ENCODE results near the gene CFB.
A peak's percentile ranks its signal among the peaks of the same experiment; 100 is the strongest.

GRCh38 chr6:31971993-31972708 lies 26.3 kb downstream of the CFB start, which contains the start of gene DXO:
- peak in 2 of 6 experiments; percentile 14 to 17 for TF ChIP-seq CTCF (IDR thresholded peaks at IDR 0.05)
- peak in 1 of 4 donors; percentile 36 for TF ChIP-seq EP300 (IDR thresholded peaks at IDR 0.05)
- TF ChIP-seq POLR2A (IDR thresholded peaks at IDR 0.05): peak in 3 of 4 donors; percentile 40 to 74 (median 50)
- TF ChIP-seq POLR2AphosphoS5 (IDR thresholded peaks at IDR 0.05): peak; percentile 84 to 88
